Measurements from ENCODE around the gene GGT6. TPM values are rescaled to one million over a fixed set of nuclear protein-coding genes. Genes with fewer than 3 reads are reported as not detected.

Gene GGT6
- total RNA-seq, 1 experiment from 2014 or later, result not detected

DNA sequence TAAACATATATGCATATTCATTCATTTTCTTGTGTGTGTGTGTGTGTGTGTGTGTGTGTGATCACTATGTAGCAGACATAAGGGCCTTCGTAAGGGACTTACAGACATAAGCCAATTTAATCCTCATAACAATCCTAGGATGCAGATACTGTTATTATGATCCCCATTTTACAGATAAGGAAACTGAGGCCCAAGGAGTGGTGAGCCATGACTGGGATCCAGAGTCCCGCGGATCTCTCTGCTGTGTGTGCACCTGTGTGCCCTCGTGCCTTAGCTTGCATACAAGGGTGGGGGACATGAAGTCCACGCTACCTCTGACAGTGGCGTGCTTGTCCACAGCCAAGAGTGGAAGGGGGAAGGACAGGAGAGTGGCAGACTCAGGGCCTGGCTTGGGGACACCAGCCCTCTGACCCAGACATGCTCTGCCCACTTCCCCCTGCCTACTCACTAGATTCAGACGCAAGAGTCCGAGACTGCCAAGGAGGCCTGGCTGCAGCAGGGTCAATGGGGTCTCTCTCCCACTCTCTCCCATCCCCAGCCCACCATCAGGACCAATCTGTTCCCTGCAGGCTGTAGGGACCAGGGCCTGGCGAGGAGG lies 14.2 kb upstream of the GGT6 start:
- Histone ChIP-seq H3K9me2 (replicated peaks; ENCODE audit: low read length) (no peaks in the 10 kb centered on the region), H3K4me3 (ENCODE audit: low read length) (no peak overlapping the region), H2AFZ (ENCODE audit: low read length) (no peak overlapping the region), H3K4me2 (ENCODE audit: low read length) (no peak overlapping the region), H3F3A (ENCODE audit: low read length, unreplicated experiment) (no peaks in the 10 kb centered on the region), H3K9me3 (ENCODE audit: low read length) (no peaks in the 10 kb centered on the region), H3K79me2 (ENCODE audit: low read length) (no peaks in the 10 kb centered on the region), H3K4me1 (ENCODE audit: insufficient read depth, low read length) (no peaks in the 10 kb centered on the region), H3K27me3 (ENCODE audit: low read length) (peaks cover 4% of the 10 kb centered on the region; the same call in 1 of the 2 replicates), H3K27ac (ENCODE audit: low read length) (no peak overlapping the region), H3K36me3 (ENCODE audit: low read depth, low read length) (no peaks in the 10 kb centered on the region), H3K9ac (ENCODE audit: low read length) (no peak overlapping the region), H4K20me1 (ENCODE audit: low read length) (no peaks in the 10 kb centered on the region)
- no TSS peak for BruUV-seq (replicated peaks)
- no peak for DNase-seq
- no peak for ATAC-seq
- CTCF ChIA-PET, result no interaction called here
- POLR2A ChIA-PET (ENCODE audit: unreplicated experiment), result no interaction called here
- intact Hi-C loops (cut with micrococcal nuclease), result no loop called here
- TF ChIP-seq, protein P1, sequence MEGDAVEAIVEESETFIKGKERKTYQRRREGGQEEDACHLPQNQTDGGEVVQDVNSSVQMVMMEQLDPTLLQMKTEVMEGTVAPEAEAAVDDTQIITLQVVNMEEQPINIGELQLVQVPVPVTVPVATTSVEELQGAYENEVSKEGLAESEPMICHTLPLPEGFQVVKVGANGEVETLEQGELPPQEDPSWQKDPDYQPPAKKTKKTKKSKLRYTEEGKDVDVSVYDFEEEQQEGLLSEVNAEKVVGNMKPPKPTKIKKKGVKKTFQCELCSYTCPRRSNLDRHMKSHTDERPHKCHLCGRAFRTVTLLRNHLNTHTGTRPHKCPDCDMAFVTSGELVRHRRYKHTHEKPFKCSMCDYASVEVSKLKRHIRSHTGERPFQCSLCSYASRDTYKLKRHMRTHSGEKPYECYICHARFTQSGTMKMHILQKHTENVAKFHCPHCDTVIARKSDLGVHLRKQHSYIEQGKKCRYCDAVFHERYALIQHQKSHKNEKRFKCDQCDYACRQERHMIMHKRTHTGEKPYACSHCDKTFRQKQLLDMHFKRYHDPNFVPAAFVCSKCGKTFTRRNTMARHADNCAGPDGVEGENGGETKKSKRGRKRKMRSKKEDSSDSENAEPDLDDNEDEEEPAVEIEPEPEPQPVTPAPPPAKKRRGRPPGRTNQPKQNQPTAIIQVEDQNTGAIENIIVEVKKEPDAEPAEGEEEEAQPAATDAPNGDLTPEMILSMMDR (conservative IDR thresholded peaks at IDR 0.05; ENCODE audit: low read depth, low read length), result no peak
- no peak for TF ChIP-seq EZH2 (IDR thresholded peaks at IDR 0.05; ENCODE audit: low read length, unreplicated experiment)
- no peak for TF ChIP-seq EZH2phosphoT487 (IDR thresholded peaks at IDR 0.05; ENCODE audit: borderline replicate concordance, low read length)

DNA sequence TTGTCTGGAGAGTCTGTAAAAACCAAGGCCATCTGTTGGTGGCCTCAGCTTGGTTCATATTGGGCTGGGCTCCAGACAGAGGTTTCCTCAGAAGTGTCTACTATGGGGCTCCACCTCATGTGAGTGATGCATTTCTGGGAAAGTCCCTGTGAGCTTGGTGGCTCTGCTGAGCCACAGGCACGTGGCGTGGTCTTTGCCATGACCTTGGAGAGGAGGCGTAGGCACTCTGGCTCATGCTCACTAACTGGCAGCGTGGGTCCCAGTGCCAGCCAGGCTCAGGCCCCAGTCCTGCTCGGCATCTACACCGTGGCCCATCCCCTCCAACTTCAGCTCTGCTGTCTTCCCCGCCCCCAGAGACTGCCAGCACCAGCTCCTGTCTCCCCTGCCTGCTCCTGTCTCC lies 13.3 kb upstream of the GGT6 start:
- ATAC-seq (no peak), DNase-seq (no peak)
- H3K79me2 ChIP-seq (ENCODE audit: low read length), result no peaks in the 10 kb centered on the region
- TF ChIP-seq EZH2phosphoT487 (IDR thresholded peaks at IDR 0.05; ENCODE audit: borderline replicate concordance, low read length), result no peak
- TF ChIP-seq, protein P1 (conservative IDR thresholded peaks at IDR 0.05; ENCODE audit: low read depth, low read length), result no peak
- TF ChIP-seq EZH2 (IDR thresholded peaks at IDR 0.05; ENCODE audit: low read length, unreplicated experiment), result no peak
- peaks cover 4% of the 10 kb centered on the region; the same call in 1 of the 2 replicates for H3K27me3 ChIP-seq (ENCODE audit: low read length)
- H3K27ac ChIP-seq (ENCODE audit: low read length), result no peak overlapping the region
- H3K9me2 ChIP-seq (replicated peaks; ENCODE audit: low read length), result no peaks in the 10 kb centered on the region
- H3K9ac ChIP-seq (ENCODE audit: low read length), result no peak overlapping the region
- no peak overlapping the region for H3K4me3 ChIP-seq (ENCODE audit: low read length)
- H3K4me1 ChIP-seq (ENCODE audit: insufficient read depth, low read length), result no peaks in the 10 kb centered on the region
- H3K4me2 ChIP-seq (ENCODE audit: low read length), result no peak overlapping the region
- no peaks in the 10 kb centered on the region for H3K9me3 ChIP-seq (ENCODE audit: low read length)
- no peaks in the 10 kb centered on the region for H3F3A ChIP-seq (ENCODE audit: low read length, unreplicated experiment)
- no peak overlapping the region for H2AFZ ChIP-seq (ENCODE audit: low read length)
- no peaks in the 10 kb centered on the region for H4K20me1 ChIP-seq (ENCODE audit: low read length)
- intact Hi-C loops (cut with micrococcal nuclease), result no loop called here
- ChIA-PET POLR2A (ENCODE audit: unreplicated experiment) (no interaction called here), CTCF (no interaction called here)
- no peaks in the 10 kb centered on the region for H3K36me3 ChIP-seq (ENCODE audit: low read depth, low read length)
- BruUV-seq (replicated peaks), result no TSS peak

DNA sequence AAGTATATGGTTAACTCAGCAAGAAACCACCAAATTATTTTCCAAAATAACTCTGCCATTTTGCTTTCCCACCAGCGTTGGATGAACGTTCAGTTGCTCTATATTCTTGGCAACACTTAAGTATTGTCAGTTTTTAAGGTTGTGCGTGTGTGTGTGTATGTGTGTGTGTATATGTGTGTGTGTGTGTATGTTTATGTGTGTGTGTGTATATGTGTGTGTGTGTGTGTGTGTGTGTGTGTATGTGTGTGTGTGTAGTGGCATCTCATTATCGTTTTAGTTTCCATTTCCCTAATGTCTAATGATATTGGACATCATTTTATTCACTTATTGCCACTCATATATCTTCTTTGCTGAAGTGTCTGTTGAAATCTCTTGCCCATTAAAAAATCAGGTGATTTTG lies 12.7 kb upstream of the GGT6 start:
- Histone ChIP-seq H3K36me3 (ENCODE audit: low read depth, low read length) (no peaks in the 10 kb centered on the region), H3K4me2 (ENCODE audit: low read length) (no peak overlapping the region), H3K27ac (ENCODE audit: low read length) (no peak overlapping the region), H3K4me1 (ENCODE audit: insufficient read depth, low read length) (no peaks in the 10 kb centered on the region), H4K20me1 (ENCODE audit: low read length) (no peaks in the 10 kb centered on the region), H3K9me2 (replicated peaks; ENCODE audit: low read length) (no peaks in the 10 kb centered on the region), H2AFZ (ENCODE audit: low read length) (no peak overlapping the region), H3K27me3 (ENCODE audit: low read length) (peaks cover 4% of the 10 kb centered on the region; the same call in 1 of the 2 replicates), H3F3A (ENCODE audit: low read length, unreplicated experiment) (no peaks in the 10 kb centered on the region), H3K9ac (ENCODE audit: low read length) (no peak overlapping the region), H3K4me3 (ENCODE audit: low read length) (no peak overlapping the region), H3K9me3 (ENCODE audit: low read length) (no peaks in the 10 kb centered on the region), H3K79me2 (ENCODE audit: low read length) (no peaks in the 10 kb centered on the region)
- DNase-seq (no peak), ATAC-seq (no peak)
- no TSS peak for BruUV-seq (replicated peaks)
- TF ChIP-seq EZH2phosphoT487 (IDR thresholded peaks at IDR 0.05; ENCODE audit: borderline replicate concordance, low read length) (no peak), EZH2 (IDR thresholded peaks at IDR 0.05; ENCODE audit: low read length, unreplicated experiment) (no peak)
- TF ChIP-seq, protein P1 (conservative IDR thresholded peaks at IDR 0.05; ENCODE audit: low read depth, low read length), result no peak
- CTCF ChIA-PET, result no interaction called here
- intact Hi-C loops (cut with micrococcal nuclease), result no loop called here
- POLR2A ChIA-PET (ENCODE audit: unreplicated experiment), result no interaction called here

Measured in PC-3 (cell line).